Measurements from ENCODE around the gene DAB1. TPM values are rescaled to one million over a fixed set of nuclear protein-coding genes. Genes with fewer than 3 reads are reported as not detected.

Gene DAB1
- total and polyA plus RNA-seq, 10 of the 15 experiments (the other 5 are each of a cell fraction or from before 2014, with no cell fraction given) = 0.02 to 0.10 (median 0.03) TPM; not detected in 5

DNA sequence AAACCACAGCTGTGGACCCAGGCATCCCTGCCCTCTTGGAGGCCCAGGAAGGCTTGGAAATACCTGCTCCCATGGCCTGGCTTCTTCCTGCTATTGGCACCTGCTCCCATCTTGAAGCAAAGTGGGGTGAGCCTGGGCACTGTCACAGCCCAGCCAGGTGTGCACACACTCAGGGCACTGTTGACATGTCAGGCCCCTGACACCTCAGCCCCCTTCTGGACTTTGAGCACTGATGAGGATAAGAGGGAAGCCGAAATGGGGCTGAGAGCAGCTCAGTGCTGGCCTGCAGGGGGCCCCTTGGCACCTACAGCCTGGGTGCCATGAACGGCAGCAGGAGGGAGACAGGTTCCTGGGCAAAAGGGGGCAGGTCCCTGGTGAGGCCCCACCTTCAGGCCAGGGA is 55.9 kb downstream of the DAB1 start (continued):
- no peak for TF ChIP-seq BRCA1 (IDR thresholded peaks at IDR 0.05; ENCODE audit: low read depth, low read length)
- no peak for TF ChIP-seq MYB (IDR thresholded peaks at IDR 0.05; ENCODE audit: borderline replicate concordance, low read depth, low read length)

DNA sequence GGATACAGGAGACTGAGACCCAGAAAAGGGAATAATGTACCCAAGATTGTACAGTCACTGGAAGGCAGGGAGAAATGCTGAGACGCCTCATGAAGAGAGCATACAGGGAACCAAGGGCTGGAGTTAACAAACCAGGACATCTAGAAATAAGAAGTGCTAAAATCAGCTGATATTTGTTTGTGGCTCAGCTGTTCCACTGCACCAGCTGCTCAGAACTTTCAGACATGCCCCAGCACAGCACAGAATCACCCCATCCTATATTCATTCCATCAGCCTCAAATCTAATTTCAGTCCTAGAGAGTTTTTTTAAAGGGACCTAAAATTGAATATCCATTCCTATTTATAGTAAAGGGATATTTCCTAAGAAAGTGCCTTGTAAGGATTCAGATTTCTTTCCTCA is 60.2 kb downstream of the DAB1 start:
- Histone ChIP-seq H3K27ac (ENCODE audit: control insufficient read depth, insufficient read depth) (no peak overlapping the region), H3K36me3 (ENCODE audit: control insufficient read depth in 2 of 2, insufficient read depth in 2 of 2, low read length in 1 of 2) (no peaks in the 10 kb centered on the region), H3K79me2 (ENCODE audit: control insufficient read depth, insufficient read depth, low read length) (no peaks in the 10 kb centered on the region), H3K4me1 (ENCODE audit: control insufficient read depth, insufficient read depth, low read length) (no peaks in the 10 kb centered on the region), H3K4me3 (no peak overlapping the region), H4K20me1 (ENCODE audit: control insufficient read depth, insufficient read depth) (no peaks in the 10 kb centered on the region), H3K27me3 (replicated peaks in 1 of 2; ENCODE audit: control insufficient read depth in 2 of 2, insufficient read depth in 2 of 2, low read length in 1 of 2) (no peaks in the 10 kb centered on the region), H2AFZ (ENCODE audit: control insufficient read depth, low read depth, low read length) (no peak overlapping the region), H3K9ac (ENCODE audit: control insufficient read depth, insufficient read depth, low read length) (no peak overlapping the region), H3K4me2 (ENCODE audit: control insufficient read depth, insufficient read depth) (no peak overlapping the region), H3K9me3 (replicated peaks; ENCODE audit: control insufficient read depth, insufficient read depth, low read length) (no peaks in the 10 kb centered on the region; the same call in 2 of the 3 replicates)
- in situ Hi-C loops (cut with MboI) = no loop called here
- CTCF ChIA-PET = no interaction called here
- intact Hi-C loops (cut with micrococcal nuclease; ENCODE audit: unreplicated experiment) = no loop called here
- no peak for DNase-seq (ENCODE audit: low read depth, low spot score)
- RAD21 ChIA-PET (ENCODE audit: unreplicated experiment) = no interaction called here
- TF ChIP-seq NR2C1 (IDR thresholded peaks at IDR 0.05) (no peak), SREBF2 (IDR thresholded peaks at IDR 0.05; ENCODE audit: low read length) (no peak), SUPT20H (IDR thresholded peaks at IDR 0.05; ENCODE audit: borderline replicate concordance, control insufficient read depth, low read depth, low read length) (no peak), RBBP5 (conservative IDR thresholded peaks at IDR 0.05) (no peak)
- BruUV-seq (replicated peaks) = no TSS peak
- ATAC-seq = no peak
- FAIRE-seq = no peak
- 0% methylated on average over 1 of the region's 1 CpG for WGBS (ENCODE audit: insufficient coverage, insufficient replicate concordance, low lambda C conversion rate, missing lambda C conversion rate)
- POLR2A ChIA-PET = no interaction called here
- SMC1A ChIA-PET (ENCODE audit: uncharacterized antibody, unreplicated experiment) = no interaction called here

DNA sequence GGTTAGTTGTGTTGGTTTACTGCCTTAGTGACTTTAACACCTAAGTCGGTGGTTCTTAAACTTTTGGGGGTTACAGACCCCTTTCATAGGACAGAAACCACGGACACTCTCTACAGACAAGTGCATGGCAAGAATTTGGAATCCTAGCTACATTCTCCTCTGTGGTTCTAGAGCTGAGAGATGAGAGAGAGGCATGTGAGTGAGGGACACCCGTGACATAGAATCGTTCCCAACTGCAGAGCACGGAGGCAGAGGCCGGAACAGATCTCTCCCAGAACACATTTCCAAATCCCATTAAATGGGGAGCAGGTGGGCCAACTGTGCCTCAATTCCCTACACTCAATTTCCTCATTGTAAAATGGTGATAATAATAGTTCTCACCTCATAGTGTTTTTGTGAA is 60.7 kb downstream of the DAB1 start:
- no peak for FAIRE-seq
- H3K36me3 ChIP-seq (ENCODE audit: control insufficient read depth in 2 of 2, insufficient read depth in 2 of 2, low read length in 1 of 2) = no peaks in the 10 kb centered on the region
- no peaks in the 10 kb centered on the region; the same call in 2 of the 3 replicates for H3K9me3 ChIP-seq (replicated peaks; ENCODE audit: control insufficient read depth, insufficient read depth, low read length)
- no peak for ATAC-seq
- BruUV-seq (replicated peaks) = no TSS peak
- intact Hi-C loops (cut with micrococcal nuclease; ENCODE audit: unreplicated experiment) (no loop called here), in situ Hi-C loops (cut with MboI) (no loop called here)
- H3K9ac ChIP-seq (ENCODE audit: control insufficient read depth, insufficient read depth, low read length) = no peak overlapping the region
- no peaks in the 10 kb centered on the region for H4K20me1 ChIP-seq (ENCODE audit: control insufficient read depth, insufficient read depth)
- H3K4me3 ChIP-seq = no peak overlapping the region
- DNase-seq (ENCODE audit: low read depth, low spot score) = no peak
- CTCF ChIA-PET = no interaction called here
- H3K27ac ChIP-seq (ENCODE audit: control insufficient read depth, insufficient read depth) = no peak overlapping the region
- POLR2A ChIA-PET = no interaction called here
- H3K79me2 ChIP-seq (ENCODE audit: control insufficient read depth, insufficient read depth, low read length) = no peaks in the 10 kb centered on the region
- SMC1A ChIA-PET (ENCODE audit: uncharacterized antibody, unreplicated experiment) = no interaction called here
- no peak overlapping the region for H2AFZ ChIP-seq (ENCODE audit: control insufficient read depth, low read depth, low read length)
- RAD21 ChIA-PET (ENCODE audit: unreplicated experiment) = no interaction called here
- no peaks in the 10 kb centered on the region for H3K27me3 ChIP-seq (replicated peaks in 1 of 2; ENCODE audit: control insufficient read depth in 2 of 2, insufficient read depth in 2 of 2, low read length in 1 of 2)
- TF ChIP-seq ESRRA (IDR thresholded peaks at IDR 0.05; ENCODE audit: low read length) (no peak), YY1 (IDR thresholded peaks at IDR 0.05; ENCODE audit: low read depth, low read length) (no peak), HCFC1 (IDR thresholded peaks at IDR 0.05; ENCODE audit: low read length) (no peak), SIN3A (IDR thresholded peaks at IDR 0.05; ENCODE audit: low read depth, low read length) (no peak), KDM1A (IDR thresholded peaks at IDR 0.05; ENCODE audit: borderline replicate concordance) (no peak), ASH2L (IDR thresholded peaks at IDR 0.05; ENCODE audit: borderline replicate concordance, low read depth) (no peak)
- no peak overlapping the region for H3K4me2 ChIP-seq (ENCODE audit: control insufficient read depth, insufficient read depth)
- H3K4me1 ChIP-seq (ENCODE audit: control insufficient read depth, insufficient read depth, low read length) = no peaks in the 10 kb centered on the region
- WGBS (ENCODE audit: insufficient coverage, insufficient replicate concordance, low lambda C conversion rate, missing lambda C conversion rate) = 16% methylated on average over 6 of the region's 6 CpGs
